HuH-7 (cell line): ENCODE results near the gene TEKTIP1.
A peak's percentile ranks its signal among the peaks of the same experiment; 100 is the strongest.
"Not testable (repeated sequence)": the region's sequence is repeated elsewhere in the genome, so short reads cannot be mapped to it uniquely, and the experiment has no call there.

Experiments
- DNase-seq: peaks from one replicate; pipeline ENCODE4 v3.0.0; 2011; ENCODE audit warnings: low spot score

TEKTIP1 gene

GRCh38 chr19:3563709-3564524 lies 24.9 kb downstream of the TEKTIP1 start:
- DNase-seq: no peak

GRCh38 chr19:3565139-3565538 lies 26.2 kb downstream of the TEKTIP1 start:
- no peak for DNase-seq

- not testable (repeated sequence) for DNase-seq
These were observed 31.1 kb downstream of the TEKTIP1 start for GRCh38 chr19:3570042-3570441.

DNA sequence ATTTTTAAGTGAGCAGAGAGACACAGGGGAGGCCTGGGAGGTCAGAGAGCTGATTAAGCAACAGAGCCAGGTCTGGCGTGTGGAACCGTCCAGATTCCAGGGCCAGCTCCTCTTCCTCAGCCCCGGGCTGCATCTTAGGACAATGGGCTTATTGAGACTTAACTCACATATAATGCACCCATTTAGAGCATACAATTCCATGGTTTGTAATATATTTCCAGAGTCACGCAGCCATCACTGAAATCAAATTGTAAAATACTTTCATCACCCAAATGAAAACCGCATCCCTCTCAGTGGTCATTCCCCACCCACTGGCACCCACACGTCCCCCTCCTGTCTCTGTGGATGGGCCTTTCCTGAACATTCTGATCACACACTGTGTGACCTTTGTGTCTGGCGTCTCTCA lies 31.6 kb downstream of the TEKTIP1 start:
- no peak for DNase-seq

DNA sequence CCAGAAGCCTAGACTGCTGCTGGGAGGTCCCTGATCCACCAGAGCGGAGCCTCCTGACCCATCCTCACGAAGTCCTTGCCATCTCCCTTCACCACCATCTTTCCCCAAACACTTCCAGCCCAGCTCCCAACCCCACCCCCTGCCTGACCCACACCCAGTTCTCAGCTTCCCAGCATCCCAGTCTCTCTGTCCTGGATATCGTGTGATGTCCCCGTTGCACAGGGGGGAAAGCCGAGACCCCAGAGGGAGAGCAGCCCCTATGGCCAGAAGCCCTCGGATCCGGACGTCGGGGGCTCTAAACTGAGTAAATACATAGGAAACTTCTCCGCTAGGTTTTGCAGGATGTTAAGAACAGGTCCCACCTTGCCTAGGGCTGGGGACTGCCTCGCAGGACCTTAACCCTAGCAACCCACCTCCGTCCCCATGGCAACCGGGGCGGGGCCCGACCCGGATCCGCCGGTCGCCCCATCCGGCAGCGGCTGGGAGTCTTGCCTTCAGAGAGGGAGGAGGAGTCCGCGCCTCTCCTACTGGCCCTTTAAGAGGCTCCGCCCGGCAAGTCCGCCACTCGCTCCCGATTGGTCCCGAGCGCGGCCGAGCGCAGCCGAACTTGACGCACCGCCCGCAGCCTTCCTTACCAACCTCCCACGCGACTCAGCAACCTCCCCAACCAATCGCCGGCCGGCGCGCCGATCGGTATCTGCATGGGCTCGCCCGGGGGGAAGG lies 33.3 kb downstream of the TEKTIP1 start:
- DNase-seq: peak; percentile 98

GRCh38 chr19:3572855-3573161 lies 33.8 kb downstream of the TEKTIP1 start, which contains the start of gene HMG20B:
TSS of gene HMG20B (plus strand) at chr19:3572944. CDS start at chr19:3573310, 366 bp downstream.
- no peak for DNase-seq

DNA sequence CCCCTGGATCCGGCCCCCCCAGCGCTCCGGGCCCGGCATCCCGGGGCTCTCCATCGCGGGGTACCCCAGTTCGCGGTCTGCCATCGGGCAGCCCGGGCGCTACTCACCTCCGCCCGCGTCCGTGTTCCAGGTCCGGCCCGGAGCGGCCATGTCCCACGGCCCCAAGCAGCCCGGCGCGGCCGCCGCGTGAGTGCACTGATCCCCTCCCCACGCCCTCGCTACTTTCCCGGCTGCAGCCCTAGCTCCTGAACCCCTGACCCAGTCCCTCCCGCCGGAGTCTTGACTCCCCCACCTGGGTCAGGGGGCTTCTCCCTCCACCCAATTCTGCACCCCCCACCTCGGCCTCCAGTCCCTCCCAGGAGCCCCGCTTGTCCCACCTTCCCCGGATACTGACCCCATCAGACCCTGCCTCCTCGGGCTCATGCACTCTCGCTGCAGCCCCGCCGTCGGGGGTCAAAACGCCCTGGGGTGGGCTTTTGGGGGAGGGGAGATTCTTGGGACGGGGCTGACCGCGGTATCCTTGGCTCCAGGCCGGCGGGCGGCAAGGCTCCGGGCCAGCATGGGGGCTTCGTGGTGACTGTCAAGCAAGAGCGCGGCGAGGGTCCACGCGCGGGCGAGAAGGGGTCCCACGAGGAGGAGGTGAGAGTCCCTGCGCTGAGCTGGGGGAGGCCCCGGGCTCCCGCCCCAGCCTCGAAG lies 34.3 kb downstream of the TEKTIP1 start:
- no peak for DNase-seq

DNA sequence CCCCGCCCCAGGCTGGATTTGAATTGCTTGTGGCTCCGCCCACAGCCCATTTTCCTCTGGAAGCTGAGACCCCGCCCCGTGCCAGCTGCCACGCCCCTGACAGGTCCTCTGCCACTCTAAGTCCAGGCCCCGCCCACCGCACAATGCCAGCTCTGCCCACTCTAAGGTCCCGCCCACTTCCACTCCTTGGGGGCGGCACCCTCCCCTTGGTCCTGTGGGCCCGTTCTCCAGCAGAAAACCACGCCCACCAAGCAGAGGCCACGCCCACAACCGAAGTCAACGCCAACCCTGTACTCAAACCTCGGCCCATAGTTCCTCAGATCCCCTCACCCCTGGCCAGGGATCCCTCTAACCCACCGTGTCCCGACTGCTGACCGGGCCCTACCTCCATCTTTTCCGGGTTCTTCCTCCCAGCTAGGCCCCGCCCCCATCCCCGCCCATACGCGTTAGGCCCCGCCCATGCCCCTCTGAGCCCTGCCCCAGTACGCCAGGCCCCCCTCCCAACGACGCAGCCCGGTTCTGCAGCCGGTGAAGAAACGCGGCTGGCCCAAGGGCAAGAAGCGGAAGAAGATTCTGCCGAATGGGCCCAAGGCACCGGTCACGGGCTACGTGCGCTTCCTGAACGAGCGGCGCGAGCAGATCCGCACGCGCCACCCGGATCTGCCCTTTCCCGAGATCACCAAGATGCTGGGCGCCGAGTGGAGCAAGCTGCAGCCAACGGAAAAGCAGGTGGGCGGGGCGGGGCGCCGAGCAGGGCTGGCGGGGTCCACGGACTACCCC lies 35.1 kb downstream of the TEKTIP1 start:
- peak; percentile 83 for DNase-seq

DNA sequence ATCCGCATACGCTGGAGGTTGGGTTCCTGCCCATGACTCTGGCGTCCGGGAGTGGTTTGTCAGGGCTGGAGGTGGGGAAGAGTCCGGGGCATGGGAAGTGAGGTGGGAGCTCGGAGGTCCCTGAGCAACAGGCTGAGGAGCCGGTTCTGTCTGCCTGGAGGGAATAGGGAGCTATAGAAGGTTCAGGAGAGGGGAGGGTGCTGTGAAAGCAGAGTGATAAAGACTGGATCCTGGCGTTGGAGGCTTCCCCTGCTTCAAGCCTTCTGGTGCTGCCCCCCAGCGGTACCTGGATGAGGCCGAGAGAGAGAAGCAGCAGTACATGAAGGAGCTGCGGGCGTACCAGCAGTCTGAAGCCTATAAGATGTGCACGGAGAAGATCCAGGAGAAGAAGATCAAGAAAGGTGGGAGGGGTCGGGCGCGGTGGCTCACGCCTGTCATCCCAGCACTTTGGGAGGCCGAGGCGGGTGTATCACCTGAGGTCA lies 36.3 kb downstream of the TEKTIP1 start:
- DNase-seq: peak; percentile 72

DNA sequence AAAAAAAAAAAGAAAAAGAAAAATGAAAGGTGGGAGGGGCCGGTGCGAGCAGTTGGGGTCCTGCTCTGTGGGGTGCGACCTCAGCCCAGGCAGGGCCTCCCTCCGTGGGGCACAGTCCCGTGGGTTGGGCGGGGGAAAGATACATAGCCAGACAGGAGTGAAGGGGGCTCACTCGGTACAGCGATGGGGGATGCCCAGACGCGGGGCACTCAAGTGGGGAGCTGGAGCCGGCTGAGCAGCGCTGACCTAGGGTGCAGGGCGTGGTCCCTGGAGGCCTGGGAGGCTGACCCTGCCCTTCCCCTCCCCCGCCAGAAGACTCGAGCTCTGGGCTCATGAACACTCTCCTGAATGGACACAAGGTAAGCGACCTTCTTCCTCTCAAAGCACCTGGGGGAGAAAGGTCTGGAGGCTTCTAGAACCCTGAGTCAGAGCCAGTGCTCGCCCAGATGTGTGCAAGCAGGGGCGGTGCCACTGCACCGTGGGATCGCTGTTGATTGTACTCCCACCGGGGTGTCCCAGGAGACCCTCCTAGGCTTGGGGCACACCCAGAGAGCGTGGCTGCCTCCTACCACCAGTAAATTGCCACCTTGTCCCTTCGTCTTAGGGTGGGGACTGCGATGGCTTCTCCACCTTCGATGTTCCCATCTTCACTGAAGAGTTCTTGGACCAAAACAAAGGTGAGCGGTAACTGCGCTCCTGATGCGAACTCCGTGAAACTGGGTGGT lies 37.1 kb downstream of the TEKTIP1 start:
- no peak for DNase-seq

DNA sequence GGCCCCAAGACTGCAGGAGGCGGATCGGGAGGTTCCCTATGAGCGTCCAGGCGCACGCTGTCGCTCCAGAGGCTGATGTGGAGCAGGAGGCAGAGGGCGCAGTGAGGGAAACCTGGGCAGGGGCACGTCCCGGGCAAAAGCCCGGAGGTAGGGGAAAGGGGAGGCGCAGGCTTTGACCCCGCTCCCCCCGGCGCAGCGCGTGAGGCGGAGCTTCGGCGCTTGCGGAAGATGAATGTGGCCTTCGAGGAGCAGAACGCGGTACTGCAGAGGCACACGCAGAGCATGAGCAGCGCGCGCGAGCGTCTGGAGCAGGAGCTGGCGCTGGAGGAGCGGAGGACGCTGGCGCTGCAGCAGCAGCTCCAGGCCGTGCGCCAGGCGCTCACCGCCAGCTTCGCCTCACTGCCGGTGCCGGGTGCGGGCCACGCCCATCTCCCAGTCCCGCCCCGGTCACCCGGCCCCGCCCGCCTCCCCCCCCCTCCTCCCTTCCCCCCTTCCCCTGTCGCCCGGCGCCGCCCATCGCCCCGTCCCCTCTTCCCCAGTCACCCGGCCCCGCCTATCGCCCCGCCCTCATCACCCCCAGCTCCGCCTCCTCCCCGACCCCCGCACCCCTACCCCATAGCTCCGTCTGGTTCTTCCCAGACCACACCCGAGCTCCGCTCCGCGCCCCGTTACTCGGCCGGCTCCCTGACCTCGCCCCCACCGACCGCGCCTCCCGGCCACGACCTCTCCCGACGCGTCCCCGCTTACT lies 37.9 kb downstream of the TEKTIP1 start:
- no peak for DNase-seq

- no peak for DNase-seq
These were observed 38.9 kb downstream of the TEKTIP1 start for GRCh38 chr19:3577723-3578344.

GRCh38 chr19:3578390-3578789 lies 39.4 kb downstream of the TEKTIP1 start:
- no peak for DNase-seq

DNA sequence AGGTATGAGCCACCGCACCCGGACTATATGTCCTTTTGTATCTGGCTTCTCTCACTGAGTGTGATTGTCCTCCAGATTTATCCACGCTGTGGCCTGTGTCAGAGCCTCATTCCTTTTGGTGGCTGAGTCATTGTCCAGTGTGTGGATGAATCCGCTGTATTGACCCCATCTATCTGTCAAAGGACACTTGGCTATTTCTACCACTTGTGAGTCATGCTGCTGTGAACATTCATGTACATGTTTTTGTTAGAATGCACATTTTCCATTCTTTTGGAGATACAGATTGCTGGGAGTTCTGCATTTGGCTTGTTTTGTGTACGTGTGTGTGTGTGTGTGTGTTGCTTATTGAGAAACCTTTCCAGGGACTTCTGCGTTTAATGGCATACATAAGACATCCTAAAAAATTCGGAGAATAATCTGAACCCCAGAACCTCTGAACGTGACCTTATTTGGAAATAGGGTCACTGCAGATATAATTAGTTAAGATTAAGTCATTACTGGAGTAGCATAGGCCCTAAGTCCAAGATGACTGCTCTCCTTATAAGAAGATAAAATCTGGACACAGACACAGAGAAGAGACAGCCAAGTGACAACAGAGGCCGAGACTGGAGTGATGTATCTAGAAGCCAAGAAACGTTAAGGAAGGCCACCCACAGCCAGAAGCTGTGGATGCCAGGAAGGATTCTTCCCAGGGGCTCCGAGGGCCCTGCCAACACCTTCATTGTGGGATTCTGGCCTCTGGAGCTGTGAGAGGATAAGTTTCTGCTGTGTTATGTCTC lies 41.4 kb downstream of the TEKTIP1 start:
- DNase-seq: no peak

GRCh38 chr19:3581792-3582191 lies 42.8 kb downstream of the TEKTIP1 start:
- DNase-seq: not testable (repeated sequence)

DNA sequence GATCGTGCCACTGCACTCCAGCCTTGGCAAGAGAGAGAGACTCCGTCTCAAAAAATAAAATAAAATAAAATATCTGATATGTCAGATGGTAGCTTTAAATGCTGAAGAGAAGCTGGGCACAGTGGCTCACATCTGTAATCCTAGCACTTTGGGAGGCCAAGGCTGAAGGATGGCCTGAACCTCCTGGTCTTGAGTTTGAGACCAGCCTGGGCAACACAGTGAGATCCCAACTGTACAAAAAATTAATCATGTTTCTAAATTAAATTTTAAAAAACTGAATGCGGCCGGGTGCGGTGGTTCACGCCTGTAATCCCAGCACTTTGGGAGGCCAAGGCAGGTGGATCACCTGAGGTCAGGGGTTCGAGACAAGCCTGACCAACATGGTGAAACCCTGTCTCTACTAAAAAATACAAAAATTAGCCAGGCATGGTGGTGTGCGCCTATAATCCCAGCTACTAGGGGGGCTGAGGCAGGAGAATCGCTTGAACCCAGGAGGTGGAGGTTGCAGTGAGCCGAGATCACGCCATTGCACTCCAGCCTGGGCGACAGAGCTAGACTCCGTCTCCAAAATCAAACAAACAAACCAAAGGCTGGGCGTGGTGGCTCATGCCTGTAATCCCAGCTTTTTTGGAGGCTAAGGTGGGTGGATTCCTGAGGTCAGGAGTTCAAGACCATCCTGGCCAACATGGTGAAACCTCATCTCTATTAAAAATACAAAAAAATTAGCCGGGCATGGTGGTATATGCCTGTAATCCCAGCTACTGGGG lies 45.2 kb downstream of the TEKTIP1 start:
- DNase-seq: not testable (repeated sequence)

DNA sequence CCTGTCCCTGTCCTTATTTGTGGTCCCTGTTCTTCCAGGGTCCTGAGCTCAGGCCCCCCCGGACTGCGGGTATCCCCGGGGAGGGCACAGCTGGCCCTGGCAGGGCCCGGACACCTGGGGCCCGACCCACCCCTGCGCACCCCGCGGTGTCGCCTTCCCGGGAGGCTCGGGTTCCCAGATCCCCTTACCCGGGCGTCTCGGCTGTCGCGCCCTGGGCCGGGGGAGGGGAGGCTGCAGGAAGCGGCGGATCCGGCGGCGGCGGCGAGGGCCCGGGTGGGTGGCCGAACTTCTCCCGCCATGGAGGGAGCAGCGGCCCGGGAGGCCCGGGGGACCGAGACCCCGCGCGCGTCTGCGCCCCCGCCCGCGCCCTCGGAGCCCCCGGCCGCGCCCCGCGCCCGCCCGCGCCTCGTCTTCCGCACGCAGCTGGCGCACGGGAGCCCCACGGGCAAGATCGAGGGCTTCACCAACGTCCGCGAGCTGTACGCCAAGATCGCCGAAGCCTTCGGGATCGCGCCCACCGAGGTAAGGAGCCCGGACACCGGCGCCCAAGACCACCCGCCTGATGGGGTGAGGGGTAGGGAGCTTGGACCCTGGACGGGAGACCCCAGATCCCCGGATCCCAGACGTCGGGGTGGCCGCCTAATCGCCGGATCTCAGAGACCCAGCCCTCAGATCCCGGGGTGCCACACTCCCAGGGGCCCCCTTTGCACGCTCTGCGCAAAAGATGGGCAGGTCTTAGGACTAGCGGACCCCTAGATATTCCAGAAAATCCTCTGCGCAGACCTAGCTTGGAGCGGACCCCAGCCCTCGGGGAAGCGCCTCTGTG lies 46.5 kb downstream of the TEKTIP1 start, which contains the start of gene GIPC3:
Gene GIPC3, plus strand, starts transcription at position 178 of the 826 bp plus-strand sequence. Its CDS starts 120 bp downstream, at position 298.
- no peak for DNase-seq
